Measurements from ENCODE around the gene CFAP299.
"Not testable (repeated sequence)": the region's sequence is repeated elsewhere in the genome, so short reads cannot be mapped to it uniquely, and the experiment has no call there.

Gene CFAP299

DNA sequence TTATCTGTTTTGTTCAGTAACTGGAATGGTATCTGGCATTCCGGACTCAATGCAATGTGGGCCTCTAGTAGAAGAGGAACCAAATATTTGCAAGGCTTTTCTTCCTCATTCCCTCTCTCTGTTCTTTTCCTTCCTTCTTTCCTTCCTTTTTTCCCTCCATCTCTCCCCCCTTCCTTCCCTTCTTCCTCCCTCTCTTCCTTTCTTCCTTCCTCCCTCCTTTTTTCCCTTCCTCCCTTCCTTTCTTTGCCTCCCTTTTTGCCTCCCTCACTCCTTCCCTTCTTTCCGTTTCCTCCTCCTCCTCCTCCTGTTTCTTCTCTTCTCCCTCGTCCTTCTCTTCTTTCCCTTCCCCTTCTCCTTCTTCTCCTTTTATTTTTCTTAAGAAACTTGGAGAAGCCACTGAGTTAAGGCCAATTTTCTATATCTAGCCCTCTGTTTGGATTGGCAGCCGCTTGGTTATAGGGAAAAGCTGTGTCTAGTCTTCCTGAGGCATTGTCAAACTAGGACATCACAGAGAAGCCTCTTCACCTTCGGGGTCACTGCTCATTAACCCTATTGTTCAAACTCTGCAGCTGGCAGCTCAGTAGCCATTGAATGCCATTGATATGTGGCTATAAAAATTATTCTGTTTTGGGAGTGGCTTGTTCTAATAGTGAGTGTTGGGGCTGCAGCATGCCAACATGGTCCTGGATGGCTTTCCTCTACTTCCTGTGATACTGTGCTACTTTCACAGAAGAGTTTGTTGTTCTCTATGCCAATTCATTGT, 95.9 kb downstream of the CFAP299 start:
- Histone ChIP-seq H4K20me1 (ENCODE audit: insufficient read depth, low read length) (no peaks in the 10 kb centered on the region), H3K4me2 (ENCODE audit: low read length) (no peak overlapping the region), H2AFZ (ENCODE audit: low read depth, low read length) (no peak overlapping the region), H3K79me2 (ENCODE audit: low read length) (no peaks in the 10 kb centered on the region), H3K4me1 (ENCODE audit: low read length) (no peaks in the 10 kb centered on the region), H3K27me3 (ENCODE audit: low read depth, low read length) (no peaks in the 10 kb centered on the region), H3K36me3 (replicated peaks; ENCODE audit: low read depth, low read length) (no peaks in the 10 kb centered on the region), H3K27ac (ENCODE audit: low read length) (no peak overlapping the region), H3K9me3 (ENCODE audit: insufficient read depth, low read length) (no peaks in the 10 kb centered on the region), H3K4me3 (ENCODE audit: low read length) (no peak overlapping the region), H3K9ac (ENCODE audit: low read length) (no peak overlapping the region)
- TF ChIP-seq, protein P1, sequence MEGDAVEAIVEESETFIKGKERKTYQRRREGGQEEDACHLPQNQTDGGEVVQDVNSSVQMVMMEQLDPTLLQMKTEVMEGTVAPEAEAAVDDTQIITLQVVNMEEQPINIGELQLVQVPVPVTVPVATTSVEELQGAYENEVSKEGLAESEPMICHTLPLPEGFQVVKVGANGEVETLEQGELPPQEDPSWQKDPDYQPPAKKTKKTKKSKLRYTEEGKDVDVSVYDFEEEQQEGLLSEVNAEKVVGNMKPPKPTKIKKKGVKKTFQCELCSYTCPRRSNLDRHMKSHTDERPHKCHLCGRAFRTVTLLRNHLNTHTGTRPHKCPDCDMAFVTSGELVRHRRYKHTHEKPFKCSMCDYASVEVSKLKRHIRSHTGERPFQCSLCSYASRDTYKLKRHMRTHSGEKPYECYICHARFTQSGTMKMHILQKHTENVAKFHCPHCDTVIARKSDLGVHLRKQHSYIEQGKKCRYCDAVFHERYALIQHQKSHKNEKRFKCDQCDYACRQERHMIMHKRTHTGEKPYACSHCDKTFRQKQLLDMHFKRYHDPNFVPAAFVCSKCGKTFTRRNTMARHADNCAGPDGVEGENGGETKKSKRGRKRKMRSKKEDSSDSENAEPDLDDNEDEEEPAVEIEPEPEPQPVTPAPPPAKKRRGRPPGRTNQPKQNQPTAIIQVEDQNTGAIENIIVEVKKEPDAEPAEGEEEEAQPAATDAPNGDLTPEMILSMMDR (IDR thresholded peaks at IDR 0.05; ENCODE audit: low read depth, low read length), result no peak
- TF ChIP-seq EZH2phosphoT487 (IDR thresholded peaks at IDR 0.05; ENCODE audit: low read depth), result no peak

DNA sequence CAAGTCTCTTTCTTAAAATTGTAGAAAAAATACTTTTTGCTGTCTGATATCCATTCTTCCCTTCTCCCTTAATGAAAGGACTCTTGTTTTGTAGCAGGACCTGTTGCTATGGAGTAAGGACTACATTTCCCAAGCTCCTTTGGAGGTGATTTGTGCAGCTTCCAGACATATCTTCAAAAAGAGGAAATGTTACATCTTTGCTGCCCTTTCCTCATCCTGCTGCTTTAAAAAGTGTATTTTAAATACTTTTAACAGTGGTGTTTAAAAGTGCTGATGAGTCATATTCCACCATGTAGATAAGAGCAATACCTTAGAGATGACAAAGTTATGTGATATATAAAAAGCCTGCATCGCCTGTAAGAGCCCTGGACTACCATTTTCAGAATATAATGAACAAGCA, 98.7 kb downstream of the CFAP299 start:
- TF ChIP-seq, protein P1 (IDR thresholded peaks at IDR 0.05; ENCODE audit: low read depth, low read length), result no peak
- TF ChIP-seq EZH2phosphoT487 (IDR thresholded peaks at IDR 0.05; ENCODE audit: low read depth), result no peak
- Histone ChIP-seq H3K27ac (ENCODE audit: low read length) (no peak overlapping the region), H3K4me2 (ENCODE audit: low read length) (no peak overlapping the region), H4K20me1 (ENCODE audit: insufficient read depth, low read length) (no peaks in the 10 kb centered on the region), H3K27me3 (ENCODE audit: low read depth, low read length) (no peaks in the 10 kb centered on the region), H3K9ac (ENCODE audit: low read length) (no peak overlapping the region), H3K4me3 (ENCODE audit: low read length) (no peak overlapping the region), H3K79me2 (ENCODE audit: low read length) (no peaks in the 10 kb centered on the region), H3K9me3 (ENCODE audit: insufficient read depth, low read length) (no peaks in the 10 kb centered on the region), H3K4me1 (ENCODE audit: low read length) (no peaks in the 10 kb centered on the region), H3K36me3 (replicated peaks; ENCODE audit: low read depth, low read length) (no peaks in the 10 kb centered on the region), H2AFZ (ENCODE audit: low read depth, low read length) (no peak overlapping the region)

DNA sequence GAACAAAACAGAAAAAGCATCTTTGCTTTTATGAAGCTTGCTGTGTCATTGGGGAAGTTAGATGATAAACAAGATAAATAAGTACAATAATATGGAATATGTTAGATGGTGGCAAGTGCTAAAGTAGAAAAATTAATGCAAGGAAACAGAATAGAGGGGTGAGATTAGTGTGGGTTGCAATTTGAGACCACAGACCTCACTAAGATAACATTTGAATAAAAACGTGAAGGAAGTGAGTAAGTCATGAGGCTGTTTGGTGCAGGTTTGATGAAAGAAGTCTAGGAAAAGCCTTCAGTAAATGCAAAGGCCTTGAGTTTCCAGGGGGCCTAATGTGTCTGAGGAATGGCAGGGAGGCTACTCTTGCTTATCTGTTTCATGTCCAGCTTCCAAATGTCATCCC, 102.5 kb downstream of the CFAP299 start:
- H3K79me2 ChIP-seq (ENCODE audit: low read length), result no peaks in the 10 kb centered on the region
- H3K4me1 ChIP-seq (ENCODE audit: low read length), result no peaks in the 10 kb centered on the region
- H2AFZ ChIP-seq (ENCODE audit: low read depth, low read length), result no peak overlapping the region
- no peaks in the 10 kb centered on the region for H3K36me3 ChIP-seq (replicated peaks; ENCODE audit: low read depth, low read length)
- no peaks in the 10 kb centered on the region for H4K20me1 ChIP-seq (ENCODE audit: insufficient read depth, low read length)
- H3K27me3 ChIP-seq (ENCODE audit: low read depth, low read length), result no peaks in the 10 kb centered on the region
- TF ChIP-seq, protein P1 (IDR thresholded peaks at IDR 0.05; ENCODE audit: low read depth, low read length), result no peak
- TF ChIP-seq EZH2phosphoT487 (IDR thresholded peaks at IDR 0.05; ENCODE audit: low read depth), result no peak
- H3K9ac ChIP-seq (ENCODE audit: low read length), result no peak overlapping the region
- H3K4me2 ChIP-seq (ENCODE audit: low read length), result no peak overlapping the region
- no peak overlapping the region for H3K27ac ChIP-seq (ENCODE audit: low read length)
- H3K9me3 ChIP-seq (ENCODE audit: insufficient read depth, low read length), result no peaks in the 10 kb centered on the region
- no peak overlapping the region for H3K4me3 ChIP-seq (ENCODE audit: low read length)

DNA sequence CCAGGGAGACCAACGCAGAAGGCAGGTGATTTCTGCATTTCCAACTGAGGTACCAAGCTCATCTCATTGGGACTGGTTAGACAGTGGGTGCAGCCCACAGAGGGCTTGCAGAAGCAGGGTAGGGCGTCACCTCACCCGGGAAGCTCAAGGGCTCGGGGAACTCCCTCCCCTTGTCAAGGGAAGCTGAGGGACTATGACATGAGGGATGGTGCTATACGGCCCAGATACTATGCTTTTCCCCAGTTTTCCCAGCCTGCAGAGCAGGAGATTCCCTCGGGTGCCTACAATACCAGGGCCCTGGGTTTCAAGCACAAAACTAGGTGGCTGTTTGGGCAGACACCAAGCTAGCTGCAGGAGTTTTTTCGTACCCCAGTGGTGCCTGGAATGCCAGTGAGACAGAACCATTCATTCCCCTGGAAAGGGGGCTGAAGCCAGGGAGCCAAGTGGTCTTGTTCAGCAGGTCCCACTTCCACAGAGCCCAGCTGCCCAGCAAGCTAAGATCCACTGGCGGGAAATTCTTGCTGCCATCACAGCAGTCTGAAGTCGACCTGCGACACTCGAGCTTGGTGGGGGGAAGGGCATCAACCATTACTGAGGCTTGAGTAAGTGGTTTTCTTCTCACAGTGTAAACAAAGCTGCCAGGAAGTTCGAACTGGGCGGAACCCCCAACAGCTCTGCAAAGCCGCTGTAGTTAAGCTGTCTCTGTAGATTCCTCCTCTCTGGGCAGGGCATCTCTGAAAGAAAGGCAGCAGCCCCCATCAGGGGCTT, 103.9 kb downstream of the CFAP299 start:
- not testable (repeated sequence) for H3K4me3 ChIP-seq (ENCODE audit: low read length); H3K9ac ChIP-seq (ENCODE audit: low read length); H4K20me1 ChIP-seq (ENCODE audit: insufficient read depth, low read length); H3K27me3 ChIP-seq (ENCODE audit: low read depth, low read length); H3K4me1 ChIP-seq (ENCODE audit: low read length); H3K4me2 ChIP-seq (ENCODE audit: low read length); H3K27ac ChIP-seq (ENCODE audit: low read length); H3K36me3 ChIP-seq (replicated peaks; ENCODE audit: low read depth, low read length); H3K79me2 ChIP-seq (ENCODE audit: low read length); H2AFZ ChIP-seq (ENCODE audit: low read depth, low read length); H3K9me3 ChIP-seq (ENCODE audit: insufficient read depth, low read length)

Data from OCI-LY3 (cell line).